ENCODE data around the gene DAD1. TPM values are rescaled to one million over a fixed set of nuclear protein-coding genes. Genes with fewer than 3 reads are reported as not detected.
"Not testable (repeated sequence)": the region's sequence is repeated elsewhere in the genome, so short reads cannot be mapped to it uniquely, and the experiment has no call there.

DAD1 gene
- total RNA-seq, 1 donor from 2014 or later = 328 TPM

GRCh38 chr14:22588526-22589095 is 413 bp downstream of the DAD1 start:
- H3K36me3 ChIP-seq (ENCODE audit: control insufficient read depth, insufficient read depth, low read length) = no peaks in the 10 kb centered on the region
- no peak for TF ChIP-seq CTCF (IDR thresholded peaks at IDR 0.05; ENCODE audit: insufficient read depth, low read length, poor library complexity, severe bottlenecking)
- peak overlapping the region; percentile 81 for H3K4me3 ChIP-seq (ENCODE audit: low read depth, low read length)
- no peaks in the 10 kb centered on the region for H3K27me3 ChIP-seq (ENCODE audit: control insufficient read depth, insufficient read depth, low read length)
- DNase-seq (ENCODE audit: low read depth) = no peak

GRCh38 chr14:22587677-22588422 is 1.2 kb downstream of the DAD1 start:
- not testable (repeated sequence) for DNase-seq (ENCODE audit: low read depth); H3K36me3 ChIP-seq (ENCODE audit: control insufficient read depth, insufficient read depth, low read length); H3K27me3 ChIP-seq (ENCODE audit: control insufficient read depth, insufficient read depth, low read length)
- peak overlapping the region; percentile 81 for H3K4me3 ChIP-seq (ENCODE audit: low read depth, low read length)

GRCh38 chr14:22587247-22587646 is 1.8 kb downstream of the DAD1 start:
- Histone ChIP-seq H3K4me3 (ENCODE audit: low read depth, low read length) (no peak overlapping the region), H3K36me3 (ENCODE audit: control insufficient read depth, insufficient read depth, low read length) (no peaks in the 10 kb centered on the region), H3K27me3 (ENCODE audit: control insufficient read depth, insufficient read depth, low read length) (no peaks in the 10 kb centered on the region)
- DNase-seq (ENCODE audit: low read depth) = no peak
- no peak for TF ChIP-seq CTCF (IDR thresholded peaks at IDR 0.05; ENCODE audit: insufficient read depth, low read length, poor library complexity, severe bottlenecking)

GRCh38 chr14:22583994-22584393 is 5.0 kb downstream of the DAD1 start:
- Histone ChIP-seq H3K4me3 (ENCODE audit: low read depth, low read length) (no peak overlapping the region), H3K36me3 (ENCODE audit: control insufficient read depth, insufficient read depth, low read length) (no peaks in the 10 kb centered on the region), H3K27me3 (ENCODE audit: control insufficient read depth, insufficient read depth, low read length) (no peaks in the 10 kb centered on the region)
- TF ChIP-seq CTCF (IDR thresholded peaks at IDR 0.05; ENCODE audit: insufficient read depth, low read length, poor library complexity, severe bottlenecking) = no peak
- DNase-seq (ENCODE audit: low read depth) = no peak

- no peak for DNase-seq (ENCODE audit: low read depth)
- Histone ChIP-seq H3K36me3 (ENCODE audit: control insufficient read depth, insufficient read depth, low read length) (no peaks in the 10 kb centered on the region), H3K27me3 (ENCODE audit: control insufficient read depth, insufficient read depth, low read length) (no peaks in the 10 kb centered on the region), H3K4me3 (ENCODE audit: low read depth, low read length) (no peak overlapping the region)
- TF ChIP-seq CTCF (IDR thresholded peaks at IDR 0.05; ENCODE audit: insufficient read depth, low read length, poor library complexity, severe bottlenecking) = no peak
Measured at GRCh38 chr14:22580625-22581024, 8.4 kb downstream of the DAD1 start.

- DNase-seq (ENCODE audit: low read depth) = no peak
- no peak for TF ChIP-seq CTCF (IDR thresholded peaks at IDR 0.05; ENCODE audit: insufficient read depth, low read length, poor library complexity, severe bottlenecking)
- no peak overlapping the region for H3K4me3 ChIP-seq (ENCODE audit: low read depth, low read length)
- H3K27me3 ChIP-seq (ENCODE audit: control insufficient read depth, insufficient read depth, low read length) = no peaks in the 10 kb centered on the region
- no peaks in the 10 kb centered on the region for H3K36me3 ChIP-seq (ENCODE audit: control insufficient read depth, insufficient read depth, low read length)
Measured at GRCh38 chr14:22579881-22580280, 9.1 kb downstream of the DAD1 start.
